Fibroblast of lung (primary cell): Measurements from ENCODE around the gene MARK4. TPM values are rescaled to one million over a fixed set of nuclear protein-coding genes. Genes with fewer than 3 reads are reported as not detected.

Experiments used
- DNase-seq, 2 donors: peaks; one replicate each; pipeline versions ENCODE4 v3.0.0 to v3.0.0-alpha.2; 2010; ENCODE audit warnings: low read depth in 2 of 2
- H2AFZ ChIP-seq: 2 replicates; pipeline ENCODE4 v1.5.1; 2012; ENCODE audit warnings: low read length, control low read depth, inconsistent platforms
- H3K27ac ChIP-seq: 2 replicates; pipeline ENCODE4 v1.5.1; 2011; ENCODE audit warnings: low read length, control low read depth; ENCODE audit not compliant: insufficient read depth
- H3K27me3 ChIP-seq: 2 replicates; pipeline ENCODE4 v1.5.1; 2011; ENCODE audit warnings: mild to moderate bottlenecking, low read length; ENCODE audit not compliant: control insufficient read depth, insufficient read depth
- H3K36me3 ChIP-seq: 2 replicates; pipeline ENCODE4 v1.5.1; 2011; ENCODE audit warnings: low read length; ENCODE audit not compliant: control insufficient read depth, insufficient read depth
- H3K4me1 ChIP-seq: 2 replicates; pipeline ENCODE4 v1.5.1; 2011; ENCODE audit warnings: low read length; ENCODE audit not compliant: control insufficient read depth, insufficient read depth; ENCODE audit errors: extremely low read depth
- H3K4me2 ChIP-seq: 2 replicates; pipeline ENCODE4 v1.5.1; 2011; ENCODE audit warnings: low read length, control low read depth; ENCODE audit not compliant: insufficient read depth; ENCODE audit errors: extremely low read depth
- H3K4me3 ChIP-seq, 4 experiments: fragments of 200-600 bp in 1 of 4; sonication (generic) in 1 of 4; replicated peaks in 1 of 4; 2 replicates each; pipeline ENCODE4 v1.5.1; 2011 to 2016; ENCODE audit warnings: low read length in 4 of 4, low read depth in 3 of 4, mild to moderate bottlenecking in 3 of 4, control low read depth in 2 of 4, inconsistent platforms in 1 of 4, mixed read lengths in 1 of 4; ENCODE audit not compliant: insufficient read depth in 1 of 4; ENCODE audit errors: control extremely low read depth in 1 of 4
- H3K79me2 ChIP-seq: 2 replicates; pipeline ENCODE4 v1.5.1; 2012; ENCODE audit warnings: mild to moderate bottlenecking, low read length, inconsistent platforms; ENCODE audit not compliant: control insufficient read depth, insufficient read depth
- H3K9ac ChIP-seq: 2 replicates; pipeline ENCODE4 v1.5.1; 2011; ENCODE audit warnings: mild to moderate bottlenecking, low read length, control low read depth; ENCODE audit not compliant: insufficient read depth
- H3K9me3 ChIP-seq: 2 replicates; pipeline ENCODE4 v1.5.1; 2012; ENCODE audit warnings: low read depth, low read length; ENCODE audit not compliant: control insufficient read depth, insufficient read depth
- H4K20me1 ChIP-seq: 2 replicates; pipeline ENCODE4 v1.5.1; 2011; ENCODE audit warnings: low read length; ENCODE audit not compliant: control insufficient read depth, insufficient read depth; ENCODE audit errors: extremely low read depth
- CTCF ChIP-seq, 2 donors: IDR thresholded peaks in 1 of 2; conservative IDR thresholded peaks in 1 of 2; 1 replicate in 1 of 2; 2 replicates in 1 of 2; pipeline ENCODE4 v1.5.1; 2011 to 2012; ENCODE audit warnings: low read length in 2 of 2, control low read depth in 1 of 2, inconsistent platforms in 1 of 2, low read depth in 1 of 2, mild to moderate bottlenecking in 1 of 2
- EZH2 ChIP-seq: IDR thresholded peaks from 2 replicates; pipeline ENCODE4 v1.5.1; 2012; ENCODE audit warnings: low read length, control low read depth, mild to moderate bottlenecking; ENCODE audit errors: missing control alignments
- polyA minus RNA-seq: library from RNA; depleted of rRNA, polyadenylated mRNA; stranded (reverse); fragments of >200 nt; gene quantifications from 2 replicates; pipeline ENCODE4 v1.2.3, GENCODE V29; 2011; ENCODE audit warnings: low replicate concordance
- polyA plus RNA-seq, 2 donors: library from polyadenylated mRNA; depleted of rRNA in 1 of 2; stranded (reverse) in 1 of 2; unstranded in 1 of 2; fragments of >200 nt; gene quantifications; 2 replicates each; pipeline ENCODE4 v1.2.1, GENCODE V29; 2011 to 2012; ENCODE audit warnings: missing spikeins in 1 of 2
- total RNA-seq: library from RNA; depleted of rRNA; stranded (reverse); fragments of >200 nt; gene quantifications from 2 replicates; pipeline ENCODE4 v1.2.1, GENCODE V29; 2014

The MARK4 gene
- 7.4 and 8.9 TPM in 2 replicates for total RNA-seq
- polyA plus RNA-seq = 14.1 and 19.5 TPM in 2 replicates
- 20.0 and 22.7 TPM in 2 replicates for polyA plus RNA-seq (2012)
- polyA minus RNA-seq = 37.0 and 55.6 TPM in 2 replicates

GRCh38 chr19:45250832-45251451 lies at the start of gene MARK4:
Gene MARK4, plus strand, starts transcription at chr19:45251271. Its CDS starts 318 bp downstream, at chr19:45251589.
- TF ChIP-seq EZH2 (no peak), CTCF (conservative IDR thresholded peaks at IDR 0.05 in 1 of 2, IDR thresholded peaks at IDR 0.05 in 1 of 2; ENCODE audit: low read depth in 1 of 2, low read length in 2 of 2) (no peak)

GRCh38 chr19:45202637-45203036 lies 48.4 kb upstream of the MARK4 start:
- H3K9me3 ChIP-seq = no peaks in the 10 kb centered on the region
- no peaks in the 10 kb centered on the region for H3K79me2 ChIP-seq
- no peaks in the 10 kb centered on the region for H3K27me3 ChIP-seq
- no peak overlapping the region for H3K9ac ChIP-seq
- H3K4me2 ChIP-seq = no peak overlapping the region
- TF ChIP-seq CTCF (conservative IDR thresholded peaks at IDR 0.05 in 1 of 2, IDR thresholded peaks at IDR 0.05 in 1 of 2; ENCODE audit: low read depth in 1 of 2, low read length in 2 of 2) (no peak), EZH2 (no peak)
- H4K20me1 ChIP-seq = no peaks in the 10 kb centered on the region
- no peak overlapping the region for H2AFZ ChIP-seq
- no peaks in the 10 kb centered on the region for H3K4me1 ChIP-seq
- no peak for DNase-seq
- H3K27ac ChIP-seq = no peak overlapping the region
- no peak overlapping the region for H3K4me3 ChIP-seq
- no peaks in the 10 kb centered on the region for H3K36me3 ChIP-seq

More at GRCh38 chr19:45250832-45251451, at the start of gene MARK4:
- peak within 1 kb of the TSS; percentile 61 for H3K27ac ChIP-seq
- peak within 1 kb of the TSS; percentile 74 for H2AFZ ChIP-seq
- no peaks in the 10 kb centered on the region for H3K9me3 ChIP-seq
- peak; percentile 39 to 44 for DNase-seq
- peak within 1 kb of the TSS; percentile 73 for H3K9ac ChIP-seq
- peaks cover 20% of the 10 kb centered on the region for H3K79me2 ChIP-seq
- no peaks in the 10 kb centered on the region for H3K36me3 ChIP-seq
- peaks cover 2% of the 10 kb centered on the region for H3K4me1 ChIP-seq
- H4K20me1 ChIP-seq = no peaks in the 10 kb centered on the region
- H3K4me2 ChIP-seq = peak within 1 kb of the TSS; percentile 92
- H3K4me3 ChIP-seq = peak within 1 kb of the TSS; percentile 75 to 88 (median 83)
- H3K27me3 ChIP-seq = no peaks in the 10 kb centered on the region

GRCh38 chr19:45205810-45206209 lies 45.3 kb upstream of the MARK4 start:
- H3K27ac ChIP-seq = no peak overlapping the region
- no peak overlapping the region for H3K4me2 ChIP-seq
- H3K79me2 ChIP-seq = no peaks in the 10 kb centered on the region
- H3K4me3 ChIP-seq = no peak overlapping the region
- H3K36me3 ChIP-seq = no peaks in the 10 kb centered on the region
- no peak for DNase-seq
- H3K9me3 ChIP-seq = no peaks in the 10 kb centered on the region
- no peaks in the 10 kb centered on the region for H4K20me1 ChIP-seq
- no peaks in the 10 kb centered on the region for H3K4me1 ChIP-seq
- TF ChIP-seq EZH2 = no peak
- TF ChIP-seq CTCF (conservative IDR thresholded peaks at IDR 0.05 in 1 of 2, IDR thresholded peaks at IDR 0.05 in 1 of 2; ENCODE audit: low read depth in 1 of 2, low read length in 2 of 2) = no peak
- H3K27me3 ChIP-seq = no peaks in the 10 kb centered on the region
- no peak overlapping the region for H3K9ac ChIP-seq
- H2AFZ ChIP-seq = no peak overlapping the region
